NCI-H1694 (cell line): Measurements from ENCODE around the gene ANKS1B.
"Not testable (repeated sequence)": the region's sequence is repeated elsewhere in the genome, so short reads cannot be mapped to it uniquely, and the experiment has no call there.

Experiments used
- DNase-seq: peaks from one replicate; lab custom pipeline; 2025; lab: John Stamatoyannopoulos, UW

Gene ANKS1B

GRCh38 chr12:99267038-99267437 lies 717.7 kb downstream of the ANKS1B start:
- DNase-seq = no peak

- no peak for DNase-seq
These were observed 719.1 kb downstream of the ANKS1B start for GRCh38 chr12:99265648-99266047.

- no peak for DNase-seq
These were observed 723.5 kb downstream of the ANKS1B start for GRCh38 chr12:99261256-99261655.

- no peak for DNase-seq
These were observed 724.2 kb downstream of the ANKS1B start for GRCh38 chr12:99260456-99260996.

GRCh38 chr12:99259040-99259934 lies 725.4 kb downstream of the ANKS1B start:
- no peak for DNase-seq

GRCh38 chr12:99257672-99258071 lies 727.1 kb downstream of the ANKS1B start:
- DNase-seq = no peak

- DNase-seq = no peak
These were observed 731.7 kb downstream of the ANKS1B start for GRCh38 chr12:99253068-99253467.

- DNase-seq = no peak
These were observed 734.6 kb downstream of the ANKS1B start for GRCh38 chr12:99250091-99250490.

GRCh38 chr12:99249543-99249942 lies 735.2 kb downstream of the ANKS1B start:
- DNase-seq = no peak

- DNase-seq = not testable (repeated sequence)
These were observed 746.7 kb downstream of the ANKS1B start for GRCh38 chr12:99237907-99238538.

GRCh38 chr12:99235381-99235780 lies 749.4 kb downstream of the ANKS1B start:
- no peak for DNase-seq

GRCh38 chr12:99234702-99235101 lies 750.0 kb downstream of the ANKS1B start:
- DNase-seq = no peak

GRCh38 chr12:99232324-99232723 lies 752.4 kb downstream of the ANKS1B start:
- DNase-seq = no peak

- DNase-seq = no peak
These were observed 753.7 kb downstream of the ANKS1B start for GRCh38 chr12:99231031-99231430.

- DNase-seq = no peak
These were observed 760.5 kb downstream of the ANKS1B start for GRCh38 chr12:99224237-99224636.

GRCh38 chr12:99223579-99223978 lies 761.2 kb downstream of the ANKS1B start:
- DNase-seq = no peak

GRCh38 chr12:99213047-99213446 lies 771.7 kb downstream of the ANKS1B start:
- DNase-seq = no peak

- no peak for DNase-seq
These were observed 772.5 kb downstream of the ANKS1B start for GRCh38 chr12:99212275-99212674.

GRCh38 chr12:99205111-99205510 lies 779.6 kb downstream of the ANKS1B start:
- no peak for DNase-seq

GRCh38 chr12:99201906-99202645 lies 782.7 kb downstream of the ANKS1B start:
- no peak for DNase-seq

- DNase-seq = no peak
These were observed 783.9 kb downstream of the ANKS1B start for GRCh38 chr12:99200711-99201384.

- DNase-seq = no peak
These were observed 789.3 kb downstream of the ANKS1B start for GRCh38 chr12:99195474-99195873.
